Activated CD8-positive, alpha-beta memory T cell treated with anti-CD3 and anti-CD28 coated beads for 4 hours (primary cell): ENCODE data around the gene TMEM61.

ENCODE experiments used
- DNase-seq, 2 donors: peaks; one replicate each; pipeline ENCODE4 v3.0.0-alpha.2; 2020; ENCODE audit warnings: low read depth in 2 of 2

Gene TMEM61

GRCh38 chr1:55037733-55038551, 57.5 kb downstream of the TMEM61 start:
- DNase-seq, result no peak

GRCh38 chr1:55038552-55038838, 58.1 kb downstream of the TMEM61 start:
- no peak for DNase-seq

GRCh38 chr1:55038974-55039341, 58.5 kb downstream of the TMEM61 start:
- no peak for DNase-seq

- DNase-seq, result no peak
Observed at GRCh38 chr1:55039342-55040082, 59.1 kb downstream of the TMEM61 start, which contains the start of gene PCSK9. Gene PCSK9 (plus strand): TSS chr1:55039548. CDS start chr1:55039838, 290 bp downstream.

- DNase-seq, result no peak
Observed at GRCh38 chr1:55040083-55040932, 59.9 kb downstream of the TMEM61 start.

GRCh38 chr1:55040933-55041494, 60.6 kb downstream of the TMEM61 start:
- no peak for DNase-seq

- no peak for DNase-seq
Observed at GRCh38 chr1:55041613-55042012, 61.2 kb downstream of the TMEM61 start.
